Measurements from ENCODE around the gene RNF220. TPM values are rescaled to one million over a fixed set of nuclear protein-coding genes. Genes with fewer than 3 reads are reported as not detected.
A peak's percentile ranks its signal among the peaks of the same experiment; 100 is the strongest.

Gene RNF220
- total RNA-seq, 6 donors from 2014 or later, result 77.7 to 114 (median 91.1) TPM

- DNase-seq, result no peak
- no peak overlapping the region for H3K4me3 ChIP-seq
- H3K36me3 ChIP-seq, result no peaks in the 10 kb centered on the region
- TF ChIP-seq CTCF (IDR thresholded peaks at IDR 0.05) (no peak), POLR2AphosphoS5 (IDR thresholded peaks at IDR 0.05) (no peak), POLR2A (IDR thresholded peaks at IDR 0.05) (no peak), EP300 (IDR thresholded peaks at IDR 0.05) (no peak)
- no peak for ATAC-seq (ENCODE audit: low FRiP score in 2 of 2)
- no peak overlapping the region for H3K27ac ChIP-seq
- H3K27me3 ChIP-seq, result no peaks in the 10 kb centered on the region
- 72 to 78% methylated on average over 4 of the region's 4 CpGs for WGBS, 2 donors
- no peaks in the 10 kb centered on the region for H3K9me3 ChIP-seq
- H3K4me1 ChIP-seq, result peaks cover 0 to 8% (median 2%) of the 10 kb centered on the region in 4 donors
Measured at GRCh38 chr1:44575396-44575795, 170.3 kb downstream of the RNF220 start.

GRCh38 chr1:44576456-44577150 lies 171.5 kb downstream of the RNF220 start:
- ATAC-seq (ENCODE audit: low FRiP score in 2 of 2), result no peak
- Histone ChIP-seq H3K27me3 (no peaks in the 10 kb centered on the region), H3K36me3 (no peaks in the 10 kb centered on the region), H3K4me3 (no peak overlapping the region), H3K9me3 (no peaks in the 10 kb centered on the region), H3K4me1 (peaks cover 0 to 8% (median 2%) of the 10 kb centered on the region in 4 donors), H3K27ac (peak overlapping the region in 3 of 4 donors; percentile 9 to 49 (median 26))
- no peak for DNase-seq
- no peak for TF ChIP-seq POLR2A (IDR thresholded peaks at IDR 0.05)
- TF ChIP-seq POLR2AphosphoS5 (IDR thresholded peaks at IDR 0.05), result peak in 1 of 2 donors; percentile 37
- 55 to 57% methylated on average over 5 of the region's 5 CpGs for WGBS, 2 donors

GRCh38 chr1:44581205-44581604 lies 176.2 kb downstream of the RNF220 start:
- no peaks in the 10 kb centered on the region for H3K9me3 ChIP-seq
- TF ChIP-seq POLR2AphosphoS5 (IDR thresholded peaks at IDR 0.05) (no peak), CTCF (IDR thresholded peaks at IDR 0.05) (no peak), EP300 (IDR thresholded peaks at IDR 0.05) (no peak), POLR2A (IDR thresholded peaks at IDR 0.05) (no peak)
- peaks cover 0 to 8% (median 1%) of the 10 kb centered on the region in 4 donors for H3K4me1 ChIP-seq
- H3K27me3 ChIP-seq, result no peaks in the 10 kb centered on the region
- H3K27ac ChIP-seq, result no peak overlapping the region
- WGBS, 2 donors, result 86 to 90% methylated on average over 6 of the region's 6 CpGs
- DNase-seq (no peak), ATAC-seq (ENCODE audit: low FRiP score in 2 of 2) (no peak)
- no peak overlapping the region for H3K4me3 ChIP-seq
- no peaks in the 10 kb centered on the region for H3K36me3 ChIP-seq

DNA sequence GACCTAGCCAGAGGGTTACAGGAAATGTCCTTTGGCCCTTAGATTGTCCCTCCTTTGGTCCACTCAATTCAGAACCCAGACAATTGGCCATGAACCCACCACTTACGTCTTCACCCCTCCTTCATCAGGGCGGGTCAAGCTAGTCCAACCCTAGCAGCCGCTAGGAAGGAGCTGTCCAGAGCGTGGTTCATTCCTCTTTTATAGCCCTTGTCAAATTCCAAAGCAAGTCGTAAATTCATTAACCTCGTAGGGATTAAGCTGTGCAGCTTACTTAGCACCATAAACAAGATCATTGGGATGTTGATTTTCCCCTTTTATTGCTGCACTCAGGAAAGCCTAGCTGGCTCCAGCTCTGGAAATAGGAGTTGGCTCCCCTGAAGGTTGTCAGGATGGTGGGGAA lies 179.1 kb downstream of the RNF220 start:
- Histone ChIP-seq H3K9me3 (no peaks in the 10 kb centered on the region), H3K36me3 (no peaks in the 10 kb centered on the region), H3K27ac (no peak overlapping the region), H3K4me1 (no peaks in the 10 kb centered on the region), H3K4me3 (no peak overlapping the region), H3K27me3 (no peaks in the 10 kb centered on the region)
- ATAC-seq (ENCODE audit: low FRiP score in 2 of 2), result no peak
- 72 to 81% methylated on average over 6 of the region's 6 CpGs for WGBS, 2 donors
- no peak for DNase-seq
- TF ChIP-seq EP300 (IDR thresholded peaks at IDR 0.05) (no peak), POLR2A (IDR thresholded peaks at IDR 0.05) (no peak), POLR2AphosphoS5 (IDR thresholded peaks at IDR 0.05) (no peak), CTCF (IDR thresholded peaks at IDR 0.05) (no peak)

- Histone ChIP-seq H3K4me1 (no peaks in the 10 kb centered on the region), H3K27me3 (no peaks in the 10 kb centered on the region), H3K36me3 (no peaks in the 10 kb centered on the region), H3K27ac (no peak overlapping the region), H3K9me3 (no peaks in the 10 kb centered on the region), H3K4me3 (no peak overlapping the region)
- TF ChIP-seq EP300 (IDR thresholded peaks at IDR 0.05) (no peak), POLR2A (IDR thresholded peaks at IDR 0.05) (no peak), CTCF (IDR thresholded peaks at IDR 0.05) (no peak), POLR2AphosphoS5 (IDR thresholded peaks at IDR 0.05) (no peak)
- 68 to 75% methylated on average over 4 of the region's 4 CpGs for WGBS, 2 donors
- no peak for ATAC-seq (ENCODE audit: low FRiP score in 2 of 2)
- DNase-seq, result no peak
Measured at GRCh38 chr1:44585315-44585920, 180.4 kb downstream of the RNF220 start.
